ENCODE data around the gene THSD7B. TPM values are rescaled to one million over a fixed set of nuclear protein-coding genes. Genes with fewer than 3 reads are reported as not detected.
"Not testable (repeated sequence)": the region's sequence is repeated elsewhere in the genome, so short reads cannot be mapped to it uniquely, and the experiment has no call there.

Gene THSD7B
- polyA plus RNA-seq, 2 of the 4 experiments (the other 2 are of a cell fraction): not detected

DNA sequence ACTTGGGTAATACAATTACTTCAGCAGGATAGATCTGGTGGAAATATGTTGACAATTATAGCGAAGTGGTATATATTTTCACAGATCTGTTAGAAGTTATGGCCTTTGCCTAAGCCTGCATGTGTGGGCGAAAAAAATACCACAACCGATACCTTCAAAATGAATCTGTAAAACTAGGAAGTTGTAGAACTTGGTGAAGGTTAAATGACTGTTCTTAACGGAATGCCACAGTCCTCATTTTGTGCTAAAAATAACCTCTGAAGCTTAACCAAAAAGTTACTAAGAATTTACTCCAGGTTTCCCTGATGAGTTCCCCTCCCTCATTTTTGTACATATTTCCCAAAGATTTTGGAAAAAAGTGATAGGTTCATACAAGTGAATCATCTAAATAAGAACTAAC lies 550.7 kb downstream of the THSD7B start:
- FAIRE-seq (no peak), DNase-seq (ENCODE audit: low read depth in 1 of 2, low spot score in 1 of 2) (no peak), ATAC-seq (no peak)
- no peak for TF ChIP-seq ZNF302 (CRISPR knock-in tag; IDR thresholded peaks at IDR 0.05)
- TF ChIP-seq POLR2A (IDR thresholded peaks at IDR 0.05; ENCODE audit: low read length): no peak
- TF ChIP-seq HOXA7 (CRISPR knock-in tag; IDR thresholded peaks at IDR 0.05): no peak
- TF ChIP-seq MAX (IDR thresholded peaks at IDR 0.05): no peak
- TF ChIP-seq HDAC2 (IDR thresholded peaks at IDR 0.05): no peak
- TF ChIP-seq POLR2AphosphoS2 (conservative IDR thresholded peaks at IDR 0.05; ENCODE audit: low read length): no peak
- no peak for TF ChIP-seq MYC (IDR thresholded peaks at IDR 0.05; ENCODE audit: borderline replicate concordance, low read length)
- no peak for TF ChIP-seq EHF (CRISPR knock-in tag; IDR thresholded peaks at IDR 0.05)
- TF ChIP-seq RFX5 (IDR thresholded peaks at IDR 0.05): no peak
- TF ChIP-seq RAD21 (conservative IDR thresholded peaks at IDR 0.05 in 1 of 2, IDR thresholded peaks at IDR 0.05 in 1 of 2): no peak
- TF ChIP-seq NR3C1 (IDR thresholded peaks at IDR 0.05): no peak
- TF ChIP-seq TP53 (CRISPR knock-in tag; IDR thresholded peaks at IDR 0.05): no peak
- TF ChIP-seq EHMT2 (IDR thresholded peaks at IDR 0.05; ENCODE audit: low read depth): no peak
- TF ChIP-seq, protein P1, sequence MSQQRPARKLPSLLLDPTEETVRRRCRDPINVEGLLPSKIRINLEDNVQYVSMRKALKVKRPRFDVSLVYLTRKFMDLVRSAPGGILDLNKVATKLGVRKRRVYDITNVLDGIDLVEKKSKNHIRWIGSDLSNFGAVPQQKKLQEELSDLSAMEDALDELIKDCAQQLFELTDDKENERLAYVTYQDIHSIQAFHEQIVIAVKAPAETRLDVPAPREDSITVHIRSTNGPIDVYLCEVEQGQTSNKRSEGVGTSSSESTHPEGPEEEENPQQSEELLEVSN (IDR thresholded peaks at IDR 0.05; ENCODE audit: borderline replicate concordance, low read depth): no peak
- WGBS (ENCODE audit: missing lambda C conversion rate): 14% methylated on average over 4 of the region's 4 CpGs
- no peak overlapping the region for H3K27ac ChIP-seq
- no peak overlapping the region for H3K4me2 ChIP-seq
- no peaks in the 10 kb centered on the region for H3K9me3 ChIP-seq
- POLR2A ChIA-PET: no interaction called here
- no peaks in the 10 kb centered on the region for H3K4me1 ChIP-seq
- H3K4me3 ChIP-seq: no peak overlapping the region
- CTCF ChIA-PET: no interaction called here

GRCh38 chr2:137321566-137321965 lies 556.2 kb downstream of the THSD7B start:
- no peak overlapping the region for H3K27ac ChIP-seq
- no peaks in the 10 kb centered on the region; the same call in 2 of the 3 replicates for H3K9me3 ChIP-seq
- no peak for TF ChIP-seq SMC3 (IDR thresholded peaks at IDR 0.05)
- TF ChIP-seq CHD4 (IDR thresholded peaks at IDR 0.05; ENCODE audit: borderline replicate concordance): no peak
- TF ChIP-seq KDM1A (IDR thresholded peaks at IDR 0.05; ENCODE audit: low read depth): no peak
- POLR2A ChIA-PET: no interaction called here
- no peaks in the 10 kb centered on the region for H3K4me1 ChIP-seq
- ATAC-seq (no peak), FAIRE-seq (no peak), DNase-seq (ENCODE audit: low read depth in 1 of 2, low spot score in 1 of 2) (no peak)
- CTCF ChIA-PET: no interaction called here
- H3K4me2 ChIP-seq: no peak overlapping the region
- H3K4me3 ChIP-seq: no peak overlapping the region
- WGBS (ENCODE audit: missing lambda C conversion rate): 0% methylated on average over 1 of the region's 1 CpG

GRCh38 chr2:137331562-137331961 lies 566.2 kb downstream of the THSD7B start:
- H3K27ac ChIP-seq; POLR2A ChIA-PET; H3K4me2 ChIP-seq; H3K9me3 ChIP-seq; H3K4me1 ChIP-seq; DNase-seq (ENCODE audit: low read depth in 1 of 2, low spot score in 1 of 2); FAIRE-seq; CTCF ChIA-PET; H3K4me3 ChIP-seq; ATAC-seq: not testable (repeated sequence)
- WGBS (ENCODE audit: missing lambda C conversion rate): no CpG with 5 or more reads among the region's 25 CpGs

- ChIA-PET POLR2A (no interaction called here), CTCF (no interaction called here)
- Histone ChIP-seq H3K4me1 (no peaks in the 10 kb centered on the region), H3K4me3 (no peak overlapping the region), H3K27ac (no peak overlapping the region), H3K9me3 (no peaks in the 10 kb centered on the region), H3K4me2 (no peak overlapping the region)
- DNase-seq (ENCODE audit: low read depth in 1 of 2, low spot score in 1 of 2) (no peak), FAIRE-seq (no peak), ATAC-seq (no peak)
- TF ChIP-seq FOSB (CRISPR knock-in tag; IDR thresholded peaks at IDR 0.05) (no peak), ZSCAN20 (CRISPR knock-in tag; IDR thresholded peaks at IDR 0.05) (no peak), USF2 (IDR thresholded peaks at IDR 0.05) (no peak), RCOR1 (IDR thresholded peaks at IDR 0.05; ENCODE audit: low read depth, low read length) (no peak), MAZ (IDR thresholded peaks at IDR 0.05; ENCODE audit: borderline replicate concordance, low read depth, low read length) (no peak), MAX (IDR thresholded peaks at IDR 0.05) (no peak), CBX2 (IDR thresholded peaks at IDR 0.05; ENCODE audit: borderline replicate concordance, low read depth) (no peak), ZNF302 (CRISPR knock-in tag; IDR thresholded peaks at IDR 0.05) (no peak)
- 24% methylated on average over 4 of the region's 4 CpGs for WGBS (ENCODE audit: missing lambda C conversion rate)
Measured at GRCh38 chr2:137333386-137334165, 568.2 kb downstream of the THSD7B start.
